ENCODE results near the gene ING4.

ING4 gene

DNA sequence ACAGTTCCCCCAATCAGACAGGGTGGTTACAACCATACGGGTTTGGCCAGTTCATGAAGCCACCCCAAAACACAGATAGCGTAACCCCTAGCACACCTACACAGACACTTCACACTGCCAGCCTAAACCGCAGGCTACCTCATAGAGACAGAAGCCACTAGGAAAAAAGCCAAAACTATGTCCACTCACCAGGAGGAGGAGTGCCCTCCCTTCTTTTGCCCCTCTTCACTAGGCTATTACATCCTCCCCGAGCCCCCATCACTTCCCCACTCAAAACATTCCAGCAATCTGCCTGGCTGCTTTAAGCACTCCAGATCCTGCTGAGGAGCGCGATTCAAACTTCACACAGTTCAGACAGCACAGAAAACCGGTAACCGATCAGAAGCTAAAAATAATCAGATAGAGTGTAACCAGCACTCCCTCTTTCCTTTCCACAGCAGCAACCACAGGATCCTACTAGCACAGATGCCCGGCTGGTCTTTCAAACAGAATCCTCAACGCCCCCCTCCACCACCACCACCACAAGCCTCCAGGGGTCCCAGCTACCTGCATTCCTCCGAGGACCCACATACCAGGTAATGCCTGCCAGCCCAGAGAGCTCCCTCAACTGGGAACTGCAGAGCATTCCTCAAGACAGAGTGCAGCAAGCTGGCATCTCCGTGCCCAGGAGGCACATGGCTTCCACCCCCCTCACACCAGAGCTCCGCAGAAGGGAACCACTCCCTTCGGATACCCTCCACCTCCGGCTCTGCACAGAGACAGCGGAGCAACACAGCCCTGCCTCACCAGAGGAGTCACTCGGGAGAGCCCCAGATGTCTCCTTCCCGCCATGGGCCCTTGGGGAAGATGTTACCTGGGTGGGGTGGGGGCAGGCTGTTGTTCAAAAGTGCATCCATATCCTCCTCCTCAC, 57.2 kb downstream of the ING4 start:
- DNase-seq, result peak; percentile 53

DNA sequence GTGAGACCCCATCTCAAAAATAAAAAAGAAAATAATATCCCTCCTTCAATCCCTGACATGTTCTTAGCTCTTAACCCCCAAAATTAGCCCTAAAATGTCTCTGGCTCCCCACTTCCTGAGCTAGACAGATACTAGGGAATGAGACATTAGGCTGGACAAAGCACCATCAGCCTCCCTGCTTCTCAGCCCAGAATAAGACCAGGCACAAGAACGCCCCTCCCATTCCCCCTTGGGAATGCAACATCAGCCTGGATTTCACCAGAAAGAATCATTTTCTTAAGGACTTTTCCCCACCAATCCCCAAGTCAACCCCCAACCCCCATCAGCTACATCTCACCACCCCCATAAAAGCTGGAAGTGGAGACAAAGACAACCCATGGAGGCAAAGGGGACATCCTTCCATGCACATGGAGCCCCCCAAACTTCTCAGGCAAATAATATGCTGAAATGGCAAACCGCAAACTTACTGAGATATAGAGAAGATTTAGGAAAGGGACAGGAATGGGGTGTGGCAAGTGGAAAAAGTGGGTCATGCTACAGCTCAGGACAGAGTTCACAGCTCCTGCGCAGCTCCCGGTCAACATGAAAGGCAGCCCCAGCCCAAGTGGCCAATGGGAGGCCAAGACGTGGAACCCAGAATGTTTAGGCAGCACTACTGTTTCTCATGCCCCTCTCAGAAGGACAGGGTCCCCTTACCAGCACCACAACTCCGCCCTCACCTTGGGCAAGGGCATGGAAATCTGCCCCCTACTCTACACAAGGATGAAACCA, 58.5 kb downstream of the ING4 start:
- no peak for DNase-seq

DNA sequence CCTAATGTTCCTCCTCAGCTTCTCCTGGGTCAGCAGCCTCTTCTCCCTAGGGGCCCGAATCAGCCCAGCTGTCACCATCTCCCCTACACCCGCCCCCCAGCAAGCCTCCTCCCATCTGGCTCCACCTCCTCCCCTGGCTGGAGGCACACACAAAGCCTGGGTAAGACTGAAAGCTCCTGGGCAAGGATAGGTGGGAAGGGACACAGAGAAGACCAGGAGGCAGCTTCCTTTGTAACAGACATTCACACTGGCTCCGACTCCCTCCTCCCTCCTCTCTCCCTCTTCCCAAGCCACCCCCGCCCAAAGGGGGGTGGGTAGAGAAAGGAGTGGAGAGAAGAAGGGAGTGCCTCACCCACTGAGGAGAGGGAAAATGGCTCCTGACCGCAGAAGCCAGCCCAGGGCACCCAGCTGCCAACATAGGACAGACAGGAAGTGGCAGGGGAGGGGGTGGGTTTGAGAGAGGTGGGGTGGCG, 59.8 kb downstream of the ING4 start:
- DNase-seq, result peak; percentile 23

DNA sequence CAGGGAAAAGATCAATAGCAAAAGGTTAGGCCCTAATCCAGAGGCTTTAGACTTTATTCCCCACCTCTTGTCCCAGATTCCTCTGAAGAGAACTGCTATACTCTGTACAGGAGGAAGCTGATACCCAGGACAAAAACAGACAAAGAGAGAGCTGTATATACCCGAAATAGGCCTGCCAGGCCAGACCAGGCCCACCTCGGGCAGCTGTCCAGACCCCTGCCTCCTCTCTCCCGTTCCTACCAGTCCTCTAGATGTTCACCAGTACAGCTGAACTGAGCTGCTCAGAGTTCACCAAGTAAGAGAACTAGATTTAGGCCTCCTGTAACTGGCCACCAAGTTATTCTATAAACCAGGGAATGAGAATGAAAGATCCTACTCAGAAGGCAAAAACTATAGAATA, 60.4 kb downstream of the ING4 start:
- no peak for DNase-seq
